ENCODE results near the gene SGPP2. TPM values are rescaled to one million over a fixed set of nuclear protein-coding genes. Genes with fewer than 3 reads are reported as not detected.

The SGPP2 gene
- total RNA-seq, 1 donor from 2014 or later: 22.4 TPM

DNA sequence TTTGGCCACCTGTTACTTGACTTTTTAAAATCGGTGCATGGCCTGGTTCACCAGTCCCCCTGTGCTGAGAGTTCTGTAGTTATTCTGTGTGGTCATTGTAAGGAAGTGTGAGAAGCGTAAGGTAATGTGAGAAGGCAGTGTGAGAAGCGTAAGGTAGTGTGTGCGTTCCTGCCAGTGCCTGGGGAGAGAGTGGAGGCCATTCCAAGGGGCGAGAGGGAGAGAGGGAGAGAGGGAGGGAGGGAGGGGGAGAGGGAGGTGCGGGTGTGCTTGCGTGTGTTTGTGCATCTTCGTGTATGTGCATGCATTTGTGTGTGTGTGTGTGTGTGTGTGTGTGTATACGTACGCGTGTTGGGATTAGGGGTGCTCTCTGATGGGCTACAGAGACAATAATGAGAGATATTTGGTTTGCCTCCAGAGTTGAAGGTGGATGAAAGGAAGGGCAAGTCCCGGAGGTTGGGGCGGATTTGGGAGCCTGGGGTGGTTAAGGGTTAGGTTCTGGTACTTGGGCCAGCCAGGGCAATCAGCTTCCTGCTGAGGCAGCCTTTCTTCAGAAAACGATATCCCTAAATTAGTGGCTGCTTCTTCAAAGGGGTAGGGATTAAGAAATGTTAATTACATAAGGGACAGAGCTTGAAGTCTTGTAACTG lies 53.7 kb downstream of the SGPP2 start:
- H3K4me3 Mint-ChIP-seq: no peak overlapping the region
- DNase-seq (ENCODE audit: extremely low spot score, unreplicated experiment): no peak
- H3K9me3 Mint-ChIP-seq: no peaks in the 10 kb centered on the region
- no peaks in the 10 kb centered on the region for H3K27me3 Mint-ChIP-seq
- H3K4me1 Mint-ChIP-seq (ENCODE audit: unreplicated experiment): peaks cover 11% of the 10 kb centered on the region
- no peaks in the 10 kb centered on the region for H3K36me3 Mint-ChIP-seq
- H3K27ac Mint-ChIP-seq: peak overlapping the region; percentile 21
- TF ChIP-seq, protein P1, sequence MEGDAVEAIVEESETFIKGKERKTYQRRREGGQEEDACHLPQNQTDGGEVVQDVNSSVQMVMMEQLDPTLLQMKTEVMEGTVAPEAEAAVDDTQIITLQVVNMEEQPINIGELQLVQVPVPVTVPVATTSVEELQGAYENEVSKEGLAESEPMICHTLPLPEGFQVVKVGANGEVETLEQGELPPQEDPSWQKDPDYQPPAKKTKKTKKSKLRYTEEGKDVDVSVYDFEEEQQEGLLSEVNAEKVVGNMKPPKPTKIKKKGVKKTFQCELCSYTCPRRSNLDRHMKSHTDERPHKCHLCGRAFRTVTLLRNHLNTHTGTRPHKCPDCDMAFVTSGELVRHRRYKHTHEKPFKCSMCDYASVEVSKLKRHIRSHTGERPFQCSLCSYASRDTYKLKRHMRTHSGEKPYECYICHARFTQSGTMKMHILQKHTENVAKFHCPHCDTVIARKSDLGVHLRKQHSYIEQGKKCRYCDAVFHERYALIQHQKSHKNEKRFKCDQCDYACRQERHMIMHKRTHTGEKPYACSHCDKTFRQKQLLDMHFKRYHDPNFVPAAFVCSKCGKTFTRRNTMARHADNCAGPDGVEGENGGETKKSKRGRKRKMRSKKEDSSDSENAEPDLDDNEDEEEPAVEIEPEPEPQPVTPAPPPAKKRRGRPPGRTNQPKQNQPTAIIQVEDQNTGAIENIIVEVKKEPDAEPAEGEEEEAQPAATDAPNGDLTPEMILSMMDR (conservative IDR thresholded peaks at IDR 0.05): no peak

- Mint-ChIP-seq H3K27me3 (peaks cover 7% of the 10 kb centered on the region), H3K4me3 (no peak overlapping the region), H3K4me1 (ENCODE audit: unreplicated experiment) (peaks cover 22% of the 10 kb centered on the region)
Measured at GRCh38 chr2:222479859-222480258, 55.5 kb downstream of the SGPP2 start.

GRCh38 chr2:222480497-222480896 lies 56.2 kb downstream of the SGPP2 start:
- Mint-ChIP-seq H3K4me3 (no peak overlapping the region), H3K27ac (no peak overlapping the region)

More at GRCh38 chr2:222479859-222480258, 55.5 kb downstream of the SGPP2 start:
- DNase-seq (ENCODE audit: extremely low spot score, unreplicated experiment): no peak
- TF ChIP-seq, protein P1 (conservative IDR thresholded peaks at IDR 0.05): no peak
- Mint-ChIP-seq H3K27ac (no peak overlapping the region), H3K9me3 (no peaks in the 10 kb centered on the region), H3K36me3 (no peaks in the 10 kb centered on the region)

DNA sequence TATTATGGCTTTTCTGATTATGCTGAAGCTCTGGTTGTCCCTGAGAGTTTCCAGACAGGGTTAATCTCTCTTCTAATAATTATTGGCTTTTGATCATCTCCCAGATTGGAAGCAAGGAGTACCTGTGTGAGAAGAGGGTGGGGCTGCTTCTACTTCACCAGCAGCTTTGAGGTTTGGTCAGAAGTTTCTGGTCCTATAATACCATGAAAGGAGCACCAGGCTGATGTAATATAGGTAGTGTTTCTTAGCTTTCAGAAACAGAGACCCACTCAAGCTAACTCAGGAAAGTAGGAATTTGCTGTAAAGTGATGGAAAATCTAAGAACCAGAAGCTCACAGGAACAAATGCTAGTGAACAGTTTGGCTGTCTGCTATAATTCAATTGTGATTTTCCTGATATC lies 57.6 kb downstream of the SGPP2 start:
- no peak overlapping the region for H3K27ac Mint-ChIP-seq
- H3K27me3 Mint-ChIP-seq: peaks cover 11% of the 10 kb centered on the region
- no peak overlapping the region for H3K4me3 Mint-ChIP-seq
- no peaks in the 10 kb centered on the region for H3K9me3 Mint-ChIP-seq
- H3K4me1 Mint-ChIP-seq (ENCODE audit: unreplicated experiment): peaks cover 27% of the 10 kb centered on the region
- DNase-seq (ENCODE audit: extremely low spot score, unreplicated experiment): no peak
- TF ChIP-seq, protein P1 (conservative IDR thresholded peaks at IDR 0.05): no peak
- H3K36me3 Mint-ChIP-seq: no peaks in the 10 kb centered on the region

More at GRCh38 chr2:222480497-222480896, 56.2 kb downstream of the SGPP2 start:
- Mint-ChIP-seq H3K4me1 (ENCODE audit: unreplicated experiment) (peaks cover 27% of the 10 kb centered on the region), H3K9me3 (no peaks in the 10 kb centered on the region), H3K27me3 (peaks cover 11% of the 10 kb centered on the region), H3K36me3 (no peaks in the 10 kb centered on the region)
- no peak for DNase-seq (ENCODE audit: extremely low spot score, unreplicated experiment)
- TF ChIP-seq, protein P1 (conservative IDR thresholded peaks at IDR 0.05): no peak

GRCh38 chr2:222483513-222484039 lies 59.2 kb downstream of the SGPP2 start:
- Mint-ChIP-seq H3K36me3 (no peaks in the 10 kb centered on the region), H3K27me3 (peaks cover 11% of the 10 kb centered on the region), H3K27ac (no peak overlapping the region), H3K4me3 (no peak overlapping the region), H3K4me1 (ENCODE audit: unreplicated experiment) (peaks cover 21% of the 10 kb centered on the region), H3K9me3 (no peaks in the 10 kb centered on the region)
- no peak for DNase-seq (ENCODE audit: extremely low spot score, unreplicated experiment)
- TF ChIP-seq, protein P1 (conservative IDR thresholded peaks at IDR 0.05): peak; percentile 20

All from type B pancreatic cell (in vitro differentiated cells).